ENCODE results near the gene VPS16. TPM values are rescaled to one million over a fixed set of nuclear protein-coding genes. Genes with fewer than 3 reads are reported as not detected.

Gene VPS16
- total RNA-seq, 1 experiment from 2014 or later, result 38.1 TPM

GRCh38 chr20:2907519-2907918 lies 67.0 kb downstream of the VPS16 start (continued):
- no peak for TF ChIP-seq REST (IDR thresholded peaks at IDR 0.05; ENCODE audit: low read depth)
- TF ChIP-seq ZFX (IDR thresholded peaks at IDR 0.05), result no peak
- TF ChIP-seq ATF3 (IDR thresholded peaks at IDR 0.05), result no peak
- TF ChIP-seq SRF (IDR thresholded peaks at IDR 0.05; ENCODE audit: low read depth), result no peak
- TF ChIP-seq POLR2AphosphoS5 (IDR thresholded peaks at IDR 0.05; ENCODE audit: low read depth, low read length), result no peak
- no peak for TF ChIP-seq CBX3 (IDR thresholded peaks at IDR 0.05; ENCODE audit: low read depth)
- TF ChIP-seq TCF7L2 (IDR thresholded peaks at IDR 0.05; ENCODE audit: borderline replicate concordance, extremely low read depth, insufficient read depth, insufficient read length), result no peak

- TF ChIP-seq POLR2AphosphoS5 (IDR thresholded peaks at IDR 0.05; ENCODE audit: low read depth, low read length) (no peak), SP1 (IDR thresholded peaks at IDR 0.05; ENCODE audit: low read depth) (no peak), EGR1 (IDR thresholded peaks at IDR 0.05; ENCODE audit: low read depth) (no peak), SIN3A (IDR thresholded peaks at IDR 0.05; ENCODE audit: low read depth) (no peak), JUND (IDR thresholded peaks at IDR 0.05) (no peak), SRF (IDR thresholded peaks at IDR 0.05; ENCODE audit: low read depth) (no peak)
- TF ChIP-seq, protein P1, sequence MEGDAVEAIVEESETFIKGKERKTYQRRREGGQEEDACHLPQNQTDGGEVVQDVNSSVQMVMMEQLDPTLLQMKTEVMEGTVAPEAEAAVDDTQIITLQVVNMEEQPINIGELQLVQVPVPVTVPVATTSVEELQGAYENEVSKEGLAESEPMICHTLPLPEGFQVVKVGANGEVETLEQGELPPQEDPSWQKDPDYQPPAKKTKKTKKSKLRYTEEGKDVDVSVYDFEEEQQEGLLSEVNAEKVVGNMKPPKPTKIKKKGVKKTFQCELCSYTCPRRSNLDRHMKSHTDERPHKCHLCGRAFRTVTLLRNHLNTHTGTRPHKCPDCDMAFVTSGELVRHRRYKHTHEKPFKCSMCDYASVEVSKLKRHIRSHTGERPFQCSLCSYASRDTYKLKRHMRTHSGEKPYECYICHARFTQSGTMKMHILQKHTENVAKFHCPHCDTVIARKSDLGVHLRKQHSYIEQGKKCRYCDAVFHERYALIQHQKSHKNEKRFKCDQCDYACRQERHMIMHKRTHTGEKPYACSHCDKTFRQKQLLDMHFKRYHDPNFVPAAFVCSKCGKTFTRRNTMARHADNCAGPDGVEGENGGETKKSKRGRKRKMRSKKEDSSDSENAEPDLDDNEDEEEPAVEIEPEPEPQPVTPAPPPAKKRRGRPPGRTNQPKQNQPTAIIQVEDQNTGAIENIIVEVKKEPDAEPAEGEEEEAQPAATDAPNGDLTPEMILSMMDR (IDR thresholded peaks at IDR 0.05 in 2 of 3, conservative IDR thresholded peaks at IDR 0.05 in 1 of 3; ENCODE audit: borderline replicate concordance in 1 of 3, insufficient read depth in 1 of 3, low read depth in 2 of 3, low read length in 2 of 3), result no peak
- TF ChIP-seq, protein P2, sequence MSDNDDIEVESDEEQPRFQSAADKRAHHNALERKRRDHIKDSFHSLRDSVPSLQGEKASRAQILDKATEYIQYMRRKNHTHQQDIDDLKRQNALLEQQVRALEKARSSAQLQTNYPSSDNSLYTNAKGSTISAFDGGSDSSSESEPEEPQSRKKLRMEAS (IDR thresholded peaks at IDR 0.05), result no peak
- Histone ChIP-seq H3K4me3 (replicated peaks in 1 of 2; ENCODE audit: low read depth in 1 of 2, low read length in 2 of 2) (no peak overlapping the region), H3K9me2 (ENCODE audit: insufficient read depth) (no peaks in the 10 kb centered on the region), H3K36me3 (ENCODE audit: control insufficient read depth in 1 of 2, insufficient read depth in 2 of 2, low read length in 2 of 2) (no peaks in the 10 kb centered on the region), H4K20me1 (ENCODE audit: insufficient read depth) (no peaks in the 10 kb centered on the region), H3K79me2 (ENCODE audit: insufficient read depth, low read length) (peaks cover 49% of the 10 kb centered on the region), H3K9me3 (ENCODE audit: control insufficient read depth in 1 of 2, insufficient read depth in 1 of 2, low read depth in 1 of 2, low read length in 2 of 2) (no peaks in the 10 kb centered on the region), H2AFZ (ENCODE audit: low read depth, low read length, poor library complexity, severe bottlenecking) (no peak overlapping the region), H3K27ac (ENCODE audit: low read depth, low read length) (no peak overlapping the region), H3K27me3 (ENCODE audit: insufficient read depth, low read length) (no peaks in the 10 kb centered on the region), H3K4me2 (ENCODE audit: low read length) (no peak overlapping the region), H3K9ac (ENCODE audit: low read length) (no peak overlapping the region), H3K4me1 (ENCODE audit: control insufficient read depth in 1 of 2, insufficient read depth in 2 of 2, low read length in 2 of 2) (no peaks in the 10 kb centered on the region)
- no TSS peak for BruUV-seq (replicated peaks)
- intact Hi-C loops (cut with micrococcal nuclease), result no loop called here
- RAD21 ChIA-PET (ENCODE audit: low non-redundant PET in 1 of 2, low total read pairs in 2 of 2, uncharacterized antibody in 2 of 2, unreplicated experiment in 2 of 2), result no interaction called here
- CTCF ChIA-PET, result no interaction called here
- POLR2A ChIA-PET, result no interaction called here
- DNase-seq (ENCODE audit: low read depth, low spot score) (no peak), ATAC-seq (no peak)
Measured at GRCh38 chr20:2909953-2910352, 69.4 kb downstream of the VPS16 start.
